ENCODE measurements around the gene KRT84. TPM values are rescaled to one million over a fixed set of nuclear protein-coding genes. Genes with fewer than 3 reads are reported as not detected.

KRT84 gene
- total and polyA plus RNA-seq, 12 donors = not detected

- Histone ChIP-seq H3K27me3 (peaks cover 4% of the 10 kb centered on the region), H3K9me3 (replicated peaks in 1 of 3) (peaks cover 0 to 3% (median 0%) of the 10 kb centered on the region in 3 donors), H3K27ac (no peak overlapping the region), H3K4me3 (no peak overlapping the region), H3K36me3 (replicated peaks in 1 of 2) (no peaks in the 10 kb centered on the region), H3K4me1 (replicated peaks in 1 of 2) (no peaks in the 10 kb centered on the region)
- WGBS, 4 donors = 75 to 97% (median 81%) methylated on average over 3 of the region's 3 CpGs
- no peak for DNase-seq
- intact Hi-C loops (cut with DNase I) = no loop called here
- TF ChIP-seq POLR2A (IDR thresholded peaks at IDR 0.05) = no peak
- TF ChIP-seq CTCF (IDR thresholded peaks at IDR 0.05) = no peak
Measured at GRCh38 chr12:52331833-52332232, 53.6 kb downstream of the KRT84 start.

GRCh38 chr12:52331039-52331438, 54.4 kb downstream of the KRT84 start:
- 32 to 75% (median 45%) methylated on average over 1 of the region's 1 CpG; no CpG with 5 or more reads in 1 of the 4 donors for WGBS, 4 donors
- intact Hi-C loops (cut with DNase I) = no loop called here

GRCh38 chr12:52327830-52328500, 57.5 kb downstream of the KRT84 start:
- no peak for DNase-seq
- Histone ChIP-seq H3K4me1 (replicated peaks in 1 of 2) (no peaks in the 10 kb centered on the region), H3K4me3 (no peak overlapping the region), H3K9me3 (replicated peaks in 1 of 3) (no peaks in the 10 kb centered on the region), H3K27me3 (peaks cover 4% of the 10 kb centered on the region), H3K36me3 (replicated peaks in 1 of 2) (no peaks in the 10 kb centered on the region), H3K27ac (no peak overlapping the region)
- 58 to 76% (median 61%) methylated on average over 7 to 10 of the region's 10 CpGs for WGBS, 4 donors
- intact Hi-C loops (cut with DNase I) = loop anchor here (2.0 to 10.0 kb wide), 4 partner anchors 96 to 173 kb away; partner anchors contain the start of gene KRT7 (in 1 of the 2)
- TF ChIP-seq CTCF (IDR thresholded peaks at IDR 0.05) (no peak), POLR2A (IDR thresholded peaks at IDR 0.05) (no peak)

More at GRCh38 chr12:52331039-52331438, 54.4 kb downstream of the KRT84 start:
- H3K36me3 ChIP-seq (replicated peaks in 1 of 2) = no peaks in the 10 kb centered on the region
- no peak overlapping the region for H3K4me3 ChIP-seq
- no peaks in the 10 kb centered on the region for H3K4me1 ChIP-seq (replicated peaks in 1 of 2)
- no peaks in the 10 kb centered on the region for H3K9me3 ChIP-seq (replicated peaks in 1 of 3)
- DNase-seq = no peak
- H3K27ac ChIP-seq = no peak overlapping the region
- peaks cover 4% of the 10 kb centered on the region for H3K27me3 ChIP-seq
- no peak for TF ChIP-seq CTCF (IDR thresholded peaks at IDR 0.05)
- TF ChIP-seq POLR2A (IDR thresholded peaks at IDR 0.05) = no peak

Other genes with a start within 250 kb of the KRT84 start
- 10 to 100 TPM in 1 of 9 donors, 1 to 10 TPM in 7, under 1 TPM in 1; 0.95 to 14.6 (median 5.1) TPM for gene KRT80, start 193.6 kb downstream of the KRT84 start, total RNA-seq
- gene KRT80, start 193.6 kb downstream of the KRT84 start, polyA plus RNA-seq = 1 to 10 TPM; 1.8 to 8.8 (median 2.5) TPM
- 10 to 100 TPM in 2 of 9 donors, 1 to 10 TPM in 6, under 1 TPM in 1; 0.33 to 13.5 (median 7.9) TPM for gene KRT7, start 152.4 kb downstream of the KRT84 start, total RNA-seq
- 10 to 100 TPM in 2 of 3 donors, 1 to 10 TPM in 1; 2.1 to 34.8 (median 12.1) TPM for gene KRT7, start 152.4 kb downstream of the KRT84 start, polyA plus RNA-seq
- 1 to 10 TPM in 5 of 9 donors, under 1 TPM in 3, not detected in 1; 0.69 to 6.2 (median 1.4) TPM for gene KRT86, start 111.0 kb downstream of the KRT84 start, total RNA-seq
- gene KRT86, start 111.0 kb downstream of the KRT84 start, polyA plus RNA-seq = 1 to 10 TPM in 1 of 3 donors, under 1 TPM in 1, not detected in 1; 0.61 to 1.4 TPM
- gene KRT81, start 94.1 kb downstream of the KRT84 start, total RNA-seq = under 1 TPM in 2 of 9 donors, not detected in 7; 0.25 to 0.42 TPM
- not detected for gene KRT81, start 94.1 kb downstream of the KRT84 start, polyA plus RNA-seq
- gene KRT83, start 64.3 kb downstream of the KRT84 start, total RNA-seq = not detected
- gene KRT83, start 64.3 kb downstream of the KRT84 start, polyA plus RNA-seq = not detected
- not detected for gene KRT85, start 18.2 kb downstream of the KRT84 start, total RNA-seq
- gene KRT85, start 18.2 kb downstream of the KRT84 start, polyA plus RNA-seq = not detected
- gene KRT82, start 20.7 kb upstream of the KRT84 start, total RNA-seq = not detected
- not detected for gene KRT82, start 20.7 kb upstream of the KRT84 start, polyA plus RNA-seq
- gene KRT75, start 48.7 kb upstream of the KRT84 start, total RNA-seq = not detected
- gene KRT75, start 48.7 kb upstream of the KRT84 start, polyA plus RNA-seq = not detected
- gene KRT6B, start 66.5 kb upstream of the KRT84 start, total RNA-seq = under 1 TPM in 1 of 9 donors, not detected in 8; 0.25 TPM
- under 1 TPM in 1 of 3 donors, not detected in 2; 0.20 TPM for gene KRT6B, start 66.5 kb upstream of the KRT84 start, polyA plus RNA-seq
- gene KRT6C, start 88.2 kb upstream of the KRT84 start, total RNA-seq = under 1 TPM in 1 of 9 donors, not detected in 8; 0.28 TPM
- gene KRT6C, start 88.2 kb upstream of the KRT84 start, polyA plus RNA-seq = under 1 TPM in 1 of 3 donors, not detected in 2; 0.17 TPM
- gene KRT6A, start 107.6 kb upstream of the KRT84 start, total RNA-seq = 1 to 10 TPM in 1 of 9 donors, under 1 TPM in 1, not detected in 7; 0.28 to 1.1 TPM
- gene KRT6A, start 107.6 kb upstream of the KRT84 start, polyA plus RNA-seq = 1 to 10 TPM in 1 of 3 donors, under 1 TPM in 1, not detected in 1; 0.24 to 2.7 TPM
- under 1 TPM in 4 of 9 donors, not detected in 5; 0.11 to 0.88 (median 0.37) TPM for gene KRT5, start 134.7 kb upstream of the KRT84 start, total RNA-seq
- gene KRT5, start 134.7 kb upstream of the KRT84 start, polyA plus RNA-seq = 1 to 10 TPM in 1 of 3 donors, under 1 TPM in 1, not detected in 1; 0.56 to 4.2 TPM
- not detected for gene KRT71, start 167.5 kb upstream of the KRT84 start, total RNA-seq
- not detected for gene KRT71, start 167.5 kb upstream of the KRT84 start, polyA plus RNA-seq
- gene KRT74, start 188.2 kb upstream of the KRT84 start, total RNA-seq = not detected
- not detected for gene KRT74, start 188.2 kb upstream of the KRT84 start, polyA plus RNA-seq
- gene KRT72, start 215.8 kb upstream of the KRT84 start, total RNA-seq = under 1 TPM in 1 of 9 donors, not detected in 8; 0.14 TPM
- gene KRT72, start 215.8 kb upstream of the KRT84 start, polyA plus RNA-seq = 1 to 10 TPM in 1 of 3 donors, not detected in 2; 2.7 TPM
- under 1 TPM in 1 of 9 donors, not detected in 8; 0.18 TPM for gene KRT73, start 232.9 kb upstream of the KRT84 start, total RNA-seq
- gene KRT73, start 232.9 kb upstream of the KRT84 start, polyA plus RNA-seq = under 1 TPM in 1 of 3 donors, not detected in 2; 0.64 TPM